RCC 7860 (cell line): ENCODE measurements around the gene SH3BP2.
A peak's percentile ranks its signal among the peaks of the same experiment; 100 is the strongest.
"Not testable (repeated sequence)": the region's sequence is repeated elsewhere in the genome, so short reads cannot be mapped to it uniquely, and the experiment has no call there.

Experiments
- DNase-seq: peaks from one replicate; pipeline ENCODE4 v3.0.0-alpha.2; 2015; ENCODE audit warnings: low spot score
- FAIRE-seq: peaks from 2 replicates; lab custom pipeline; 2012; peaks lifted over from hg19 to GRCh38; lab: Jason Lieb, UNC

Gene SH3BP2

DNA sequence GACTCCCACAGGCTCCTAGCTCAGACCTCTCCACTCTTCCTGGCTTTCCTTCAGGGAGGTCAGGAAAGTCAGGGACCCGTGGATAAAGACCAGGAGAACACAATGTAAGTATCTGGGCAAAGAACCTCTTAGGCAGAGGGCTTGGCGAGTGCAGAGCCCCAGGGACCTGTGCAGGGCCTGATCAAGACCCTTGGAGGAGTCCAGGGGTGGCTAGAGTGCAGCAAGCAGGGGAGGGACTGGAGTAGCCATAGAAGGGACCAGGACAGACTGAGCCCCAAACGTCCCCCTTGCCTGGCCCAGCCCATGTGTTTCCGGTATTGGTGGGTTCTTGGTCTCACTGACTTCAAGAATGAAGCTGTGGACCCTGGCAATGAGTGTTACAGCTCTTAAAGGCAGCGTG, 30.8 kb upstream of the SH3BP2 start:
- no peak for DNase-seq
- no peak for FAIRE-seq

DNA sequence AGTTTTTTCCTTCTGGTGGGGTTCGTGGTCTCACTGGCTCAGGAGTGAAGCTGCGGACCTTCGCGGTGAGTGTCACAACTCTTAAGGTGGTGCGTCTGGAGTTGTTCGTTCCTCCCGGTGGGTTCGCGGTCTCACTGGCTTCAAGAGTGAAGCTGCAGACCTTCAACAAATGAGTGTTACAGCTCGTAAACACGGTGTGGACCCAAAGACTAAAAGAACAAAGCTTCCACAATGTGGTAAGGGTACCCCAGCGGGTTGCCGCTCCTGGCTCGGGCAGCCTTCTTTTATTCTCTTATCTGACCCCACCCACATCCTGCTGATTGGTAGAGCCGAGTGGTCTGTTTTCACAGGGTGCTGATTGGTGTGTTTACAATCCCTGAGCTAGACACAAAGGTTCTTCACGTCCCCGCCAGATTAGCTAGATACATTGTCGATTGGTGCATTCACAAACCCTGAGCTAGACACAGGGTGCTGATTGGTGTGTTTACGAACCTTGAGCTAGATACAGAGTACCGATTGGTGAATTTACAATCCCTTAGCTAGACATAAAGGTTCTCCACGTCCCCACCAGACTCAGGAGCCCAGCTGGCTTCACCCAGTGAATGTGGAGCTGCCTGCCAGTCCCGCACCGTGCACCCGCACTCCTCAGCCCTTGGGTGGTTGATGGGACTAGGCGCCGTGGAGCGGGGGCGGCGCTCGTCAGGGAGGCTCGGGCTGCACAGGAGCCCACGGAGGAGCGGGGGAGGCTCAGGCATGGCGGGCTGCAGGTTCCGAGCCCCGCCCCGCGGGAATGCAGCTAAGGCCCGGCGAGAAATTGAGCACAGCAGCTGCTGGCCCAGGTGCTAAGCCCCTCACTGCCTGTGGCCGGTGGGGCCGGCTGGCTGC, 30.2 kb upstream of the SH3BP2 start:
- DNase-seq, FAIRE-seq: not testable (repeated sequence)

DNA sequence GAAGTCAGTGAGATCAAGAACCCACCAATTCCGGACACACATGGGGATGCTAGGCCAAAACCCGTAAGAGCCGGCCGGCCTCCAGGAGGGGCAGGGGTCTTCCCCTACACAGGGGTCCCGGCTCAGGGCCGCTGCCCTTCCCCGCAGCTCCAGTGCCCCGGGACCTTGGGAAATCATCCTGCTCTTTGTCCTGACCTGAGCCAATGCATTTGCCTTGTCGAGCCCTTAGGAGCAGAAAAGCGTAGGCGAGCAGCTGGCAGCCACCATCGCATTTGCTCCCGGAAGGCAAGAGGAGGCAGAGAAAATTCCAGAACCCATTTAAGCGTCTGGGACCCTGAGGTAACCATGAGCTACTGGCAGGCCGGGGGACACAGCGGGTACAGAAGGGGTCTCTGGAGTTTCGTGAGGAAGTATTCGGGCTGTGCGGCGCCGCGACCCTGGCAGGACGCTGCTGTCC, 29.3 kb upstream of the SH3BP2 start:
- DNase-seq (no peak), FAIRE-seq (no peak)

DNA sequence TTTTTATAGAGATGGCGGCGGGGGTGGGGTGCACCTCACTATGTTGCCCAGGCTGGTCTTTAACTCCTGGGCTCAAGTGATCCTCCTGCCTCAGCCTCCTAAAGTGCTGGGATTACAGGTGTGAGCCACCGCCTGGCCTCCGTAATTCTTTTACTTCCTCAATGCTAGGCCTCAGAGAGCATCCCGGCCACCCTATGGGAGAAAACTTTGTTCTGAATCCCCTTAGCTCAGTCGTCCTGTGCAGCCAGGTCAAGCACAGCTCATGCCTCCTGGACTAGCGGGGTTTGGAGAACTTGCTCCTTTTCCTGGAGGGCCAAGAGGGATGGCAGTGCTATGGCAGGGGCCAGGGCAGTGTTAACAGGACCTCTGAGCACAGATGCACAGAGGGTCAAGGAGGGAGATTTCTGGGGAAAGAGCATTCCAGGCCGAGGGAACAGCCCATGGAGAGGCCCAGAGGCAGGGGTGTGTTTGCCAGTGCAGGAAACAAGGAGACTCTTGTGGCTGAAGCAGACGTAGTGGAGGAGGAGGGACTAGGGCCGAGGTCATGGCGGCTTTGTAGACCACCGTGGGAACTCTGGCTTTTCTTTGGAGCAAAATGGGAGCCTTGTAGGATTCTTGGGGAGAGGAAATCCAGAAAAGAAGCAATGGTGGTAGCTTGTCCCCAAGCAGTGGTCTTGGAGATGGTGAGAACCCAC, 26.9 kb upstream of the SH3BP2 start:
- no peak for DNase-seq
- FAIRE-seq, result no peak

DNA sequence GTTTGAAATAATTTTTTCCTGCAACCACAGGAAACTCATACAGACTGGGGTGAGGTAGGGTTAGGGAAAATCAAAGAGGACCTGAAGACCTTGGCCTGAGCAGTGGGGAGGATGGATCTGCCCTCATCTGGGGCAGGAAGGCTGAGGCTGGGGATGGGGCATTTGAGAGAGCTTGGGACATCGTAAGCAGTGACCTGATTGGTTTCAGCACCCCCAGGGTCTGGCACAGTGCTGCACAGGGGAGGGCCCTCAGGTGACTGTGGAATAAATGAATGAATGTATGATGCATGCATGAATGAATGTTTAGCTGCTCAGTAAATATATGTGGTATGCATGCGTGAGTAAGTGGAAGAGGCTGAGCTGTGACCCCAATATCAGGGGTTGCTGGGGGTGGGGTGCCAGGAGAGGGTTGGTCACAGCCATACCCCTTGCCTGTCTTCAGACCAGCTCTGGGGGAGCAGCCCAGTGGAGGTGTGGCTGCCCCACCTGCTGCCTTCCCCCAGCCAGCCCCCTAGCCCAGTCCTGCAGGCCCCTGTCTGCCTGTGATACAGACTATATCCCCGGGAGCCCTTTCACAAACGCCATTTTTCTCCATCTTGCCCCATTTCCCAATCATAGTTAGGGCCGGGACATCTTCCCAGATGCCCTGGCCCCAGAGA, 25.7 kb upstream of the SH3BP2 start:
- DNase-seq, result no peak
- no peak for FAIRE-seq

DNA sequence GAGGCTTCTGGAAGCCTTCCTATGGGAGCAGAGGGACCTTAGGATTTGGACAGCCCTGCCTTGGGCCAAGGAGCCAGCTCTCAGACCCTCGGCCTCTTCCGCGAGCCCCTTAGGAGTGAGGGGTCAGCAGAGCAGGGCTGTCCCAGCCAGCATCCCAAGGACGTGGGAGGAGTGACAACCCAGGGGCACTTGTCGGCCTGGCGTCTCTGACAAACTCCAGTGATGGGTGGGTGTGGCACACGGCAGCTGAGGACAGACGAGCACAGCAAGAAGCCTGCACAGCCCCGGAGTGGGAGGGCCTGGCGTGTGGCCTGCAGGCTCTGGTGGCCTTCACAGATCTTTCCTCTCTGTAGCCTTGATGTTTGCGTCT, 25.2 kb upstream of the SH3BP2 start:
- no peak for DNase-seq
- no peak for FAIRE-seq

DNA sequence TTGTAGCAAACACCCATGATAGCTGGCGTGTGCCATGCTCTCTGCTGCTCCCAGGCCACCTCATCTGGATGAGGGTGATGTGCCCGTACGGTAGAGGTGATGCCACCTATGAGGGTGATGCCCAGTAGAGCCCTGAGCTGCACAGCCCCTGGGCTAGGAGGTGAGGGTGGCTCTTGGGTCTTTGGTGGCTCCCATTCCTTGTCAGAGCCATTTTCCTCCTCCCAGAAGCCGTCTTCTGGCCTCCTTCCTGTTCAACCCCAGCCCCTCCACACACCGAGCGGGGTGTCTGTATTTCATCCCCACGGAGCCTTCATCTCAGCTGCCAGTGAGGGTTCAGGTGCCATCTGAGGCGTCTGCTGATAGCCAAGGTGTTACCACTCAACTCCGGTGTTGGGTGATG, 24.8 kb upstream of the SH3BP2 start:
- DNase-seq, result no peak
- no peak for FAIRE-seq

DNA sequence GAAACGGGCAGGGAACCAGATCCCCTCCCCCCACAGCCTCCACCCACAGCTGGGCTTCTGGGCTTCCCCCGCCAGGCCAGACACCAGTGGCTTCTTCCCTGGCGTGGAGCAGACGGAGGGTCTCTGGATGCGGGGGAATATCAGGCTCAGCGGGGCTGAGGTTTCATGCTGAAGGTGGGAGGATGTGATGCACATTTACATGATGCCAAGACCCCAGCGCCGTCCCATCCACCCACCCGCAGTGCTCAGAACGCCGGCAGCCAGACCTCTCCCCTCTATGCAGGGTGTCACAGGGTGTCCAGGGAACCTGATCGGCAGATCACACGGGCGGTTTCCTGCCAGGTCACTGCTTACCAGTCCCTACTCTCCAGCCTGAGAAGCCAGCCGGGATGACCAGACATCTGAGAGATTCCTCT, 24.0 kb upstream of the SH3BP2 start:
- FAIRE-seq (no peak), DNase-seq (no peak)

DNA sequence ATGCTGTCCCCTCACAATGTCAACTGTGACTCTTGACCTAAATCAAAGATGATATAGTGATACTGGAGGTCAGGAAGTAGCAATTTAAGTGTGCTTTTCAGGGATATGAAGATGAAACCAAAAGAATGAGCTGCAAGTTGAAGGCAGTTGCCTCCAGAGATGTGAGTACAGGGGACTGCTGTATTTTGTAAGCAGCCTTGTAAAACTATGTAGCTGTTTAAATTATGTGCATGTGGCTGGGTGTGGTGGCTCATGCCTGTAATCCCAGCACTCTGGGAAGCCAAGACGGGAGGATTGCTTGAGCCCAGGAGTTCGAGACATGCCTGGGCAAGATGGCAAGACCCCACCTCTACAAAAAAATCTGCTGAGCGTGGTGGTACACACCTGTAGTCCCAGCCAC, 21.6 kb upstream of the SH3BP2 start:
- DNase-seq (no peak), FAIRE-seq (no peak)

DNA sequence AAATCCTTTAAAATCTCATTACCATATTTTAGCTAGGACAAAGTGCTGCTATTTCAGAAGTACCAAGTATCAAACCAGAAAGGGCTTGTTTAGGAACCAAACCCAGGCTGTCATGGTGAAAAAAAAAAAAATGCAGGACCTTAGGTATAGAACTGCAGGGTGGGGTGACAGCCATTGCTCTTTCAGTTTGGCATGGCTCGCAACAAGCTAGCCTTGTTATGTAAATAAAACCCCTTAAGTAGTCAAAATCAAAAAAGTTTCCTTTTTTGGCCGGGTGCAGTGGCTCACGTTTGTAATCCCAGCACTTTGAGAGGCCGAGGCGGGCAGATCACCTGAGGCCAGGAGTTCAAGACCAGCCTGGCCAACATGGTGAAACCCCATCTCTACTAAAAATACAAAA, 12.2 kb upstream of the SH3BP2 start:
- not testable (repeated sequence) for DNase-seq, FAIRE-seq

DNA sequence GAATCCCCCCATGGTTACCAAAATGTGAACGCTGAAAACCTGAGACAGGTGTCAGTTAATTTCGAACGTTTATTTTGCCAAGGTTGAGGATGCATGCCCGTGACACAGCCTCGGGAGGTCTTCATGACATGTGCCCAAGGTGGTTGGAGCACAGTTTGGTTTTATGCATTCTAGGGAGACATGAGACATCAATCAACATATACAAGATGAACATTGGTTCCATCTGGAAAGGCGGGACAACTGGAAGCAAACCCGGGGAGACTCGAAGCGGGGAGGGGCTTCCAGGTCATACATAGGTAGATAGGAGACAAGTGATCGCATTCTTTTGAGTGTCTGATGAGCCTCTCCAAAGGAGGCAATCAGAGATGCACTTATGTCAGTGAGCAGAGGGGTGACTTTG, 11.0 kb upstream of the SH3BP2 start:
- DNase-seq, result no peak
- no peak for FAIRE-seq

DNA sequence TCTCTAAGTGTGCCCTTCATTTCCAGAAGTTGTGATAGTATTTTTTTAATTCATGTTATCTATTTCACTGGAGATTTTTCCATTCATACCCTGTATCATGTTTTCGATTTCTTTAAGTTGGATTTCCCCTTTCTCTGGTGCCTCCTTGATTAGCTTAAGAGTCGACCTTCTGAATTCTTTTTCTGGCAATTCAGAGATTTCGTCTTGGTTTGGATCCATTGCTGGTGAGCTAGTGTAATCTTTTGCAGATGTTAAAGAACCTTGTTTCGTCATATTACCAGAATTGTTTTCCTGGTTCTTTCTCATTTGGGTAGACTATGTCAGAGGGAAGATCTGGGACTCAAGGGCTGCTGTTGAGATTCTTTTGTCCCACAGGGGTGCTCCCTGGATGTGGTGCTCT, 9.1 kb upstream of the SH3BP2 start:
- FAIRE-seq (no peak), DNase-seq (no peak)

DNA sequence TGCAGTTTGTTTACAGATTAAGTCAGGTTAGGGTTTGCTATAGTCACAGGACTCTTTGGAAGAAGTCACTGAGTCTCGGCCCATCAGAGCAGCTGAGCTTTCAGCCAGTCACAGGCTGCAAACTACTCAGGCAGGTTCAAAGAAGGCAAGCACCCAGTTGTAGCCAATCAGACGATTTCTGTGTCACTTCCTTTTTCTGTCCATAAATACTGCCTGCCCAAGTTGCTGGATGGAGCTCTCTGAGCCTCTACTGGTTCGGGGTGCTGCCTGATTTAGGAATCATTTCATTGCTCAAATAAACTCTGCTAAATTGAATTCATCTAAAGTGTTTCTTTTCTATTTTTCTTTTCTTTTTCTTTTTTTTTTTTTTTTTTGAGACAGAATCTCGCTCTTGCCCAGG, 7.3 kb upstream of the SH3BP2 start:
- DNase-seq, result no peak
- no peak for FAIRE-seq

DNA sequence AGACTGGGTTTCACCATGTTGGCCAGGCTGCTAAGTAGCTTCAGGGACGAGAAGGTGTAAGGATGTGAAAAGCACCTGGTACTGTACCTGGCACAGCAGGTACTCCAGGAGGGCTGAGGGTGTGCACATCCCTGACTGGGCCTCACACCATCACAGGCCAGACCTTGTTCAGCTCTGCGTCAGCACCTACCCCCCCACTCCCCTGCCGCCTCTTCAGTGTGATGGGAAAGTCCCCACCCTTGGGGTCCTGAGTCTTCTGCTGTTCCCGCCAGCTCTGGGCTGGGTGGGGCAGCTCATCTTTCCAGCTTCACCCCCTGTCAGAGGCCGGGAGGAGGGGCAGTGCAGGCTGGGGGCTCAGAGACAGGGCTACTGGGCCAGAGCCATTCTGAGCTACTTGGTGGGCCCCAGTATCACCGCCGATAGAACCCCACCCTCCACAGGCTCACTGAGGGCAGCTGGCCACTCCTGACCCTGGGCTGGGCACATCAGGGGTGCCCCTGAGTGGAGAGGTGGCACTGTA, 6.7 kb upstream of the SH3BP2 start:
- no peak for FAIRE-seq
- DNase-seq, result no peak

DNA sequence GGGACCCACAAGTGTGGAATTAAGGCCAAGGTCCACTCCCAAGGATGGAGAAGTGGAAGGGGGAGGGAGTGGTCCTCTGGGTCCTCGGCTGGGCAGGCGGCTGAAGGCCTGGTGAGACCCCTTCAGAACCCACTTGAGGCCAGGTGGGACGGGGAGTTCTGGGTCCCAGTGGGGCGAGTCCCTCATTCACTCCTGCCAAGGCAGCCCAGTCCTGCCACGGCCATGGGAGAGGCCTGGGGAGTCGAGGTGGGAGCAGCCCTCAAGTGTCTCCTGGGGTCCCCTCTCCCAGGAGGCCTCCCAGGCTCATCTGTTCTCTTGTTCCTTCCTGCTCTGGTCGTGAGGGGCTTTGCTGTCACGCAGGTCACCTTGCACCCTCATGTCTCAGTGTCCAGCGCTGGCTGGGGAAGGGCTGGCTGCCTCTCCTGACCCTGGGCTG, 6.1 kb upstream of the SH3BP2 start:
- DNase-seq (no peak), FAIRE-seq (no peak)

DNA sequence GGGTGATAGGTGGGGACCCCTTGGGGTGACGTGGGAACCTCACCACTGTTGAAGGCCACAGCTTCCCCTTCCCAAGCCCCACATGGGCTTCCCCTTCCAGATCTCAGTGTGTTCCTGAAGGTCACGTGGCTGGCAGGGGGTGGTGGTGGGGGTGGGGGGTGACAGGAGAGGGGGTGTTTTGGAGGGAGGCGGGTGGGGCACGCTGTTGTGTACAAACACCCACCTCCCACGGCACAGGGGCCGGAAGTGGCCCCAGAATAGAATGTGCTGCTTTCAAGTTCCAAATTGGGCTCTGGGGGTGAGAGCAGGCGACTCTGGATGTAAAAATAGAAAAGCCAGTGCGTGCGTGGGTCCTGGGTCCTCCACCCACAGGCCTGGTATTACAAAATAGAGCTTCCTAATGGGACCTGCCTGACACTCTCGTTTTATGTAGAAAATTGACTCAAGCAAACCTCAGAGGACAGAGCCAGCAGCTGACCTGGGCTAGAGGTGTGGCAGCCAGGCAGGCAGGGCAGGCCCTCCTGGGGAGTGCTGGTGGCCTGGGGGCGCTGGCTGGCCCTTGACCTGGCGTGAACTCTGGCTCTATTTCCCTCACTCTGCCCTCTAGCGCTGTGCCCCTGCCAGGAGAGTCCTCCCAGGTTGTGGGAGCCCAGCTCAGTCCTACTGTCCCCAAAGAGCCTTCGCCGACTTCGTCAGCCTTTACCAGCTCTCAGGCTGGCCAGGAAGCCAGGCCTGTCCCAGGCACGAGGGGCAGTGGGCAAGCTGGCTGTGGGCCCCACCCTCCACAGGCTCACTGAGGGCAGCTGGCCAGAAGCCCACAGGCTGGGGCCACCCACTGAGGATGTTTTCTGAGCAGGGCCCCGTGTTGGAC, 5.4 kb upstream of the SH3BP2 start:
- DNase-seq (no peak), FAIRE-seq (no peak)

DNA sequence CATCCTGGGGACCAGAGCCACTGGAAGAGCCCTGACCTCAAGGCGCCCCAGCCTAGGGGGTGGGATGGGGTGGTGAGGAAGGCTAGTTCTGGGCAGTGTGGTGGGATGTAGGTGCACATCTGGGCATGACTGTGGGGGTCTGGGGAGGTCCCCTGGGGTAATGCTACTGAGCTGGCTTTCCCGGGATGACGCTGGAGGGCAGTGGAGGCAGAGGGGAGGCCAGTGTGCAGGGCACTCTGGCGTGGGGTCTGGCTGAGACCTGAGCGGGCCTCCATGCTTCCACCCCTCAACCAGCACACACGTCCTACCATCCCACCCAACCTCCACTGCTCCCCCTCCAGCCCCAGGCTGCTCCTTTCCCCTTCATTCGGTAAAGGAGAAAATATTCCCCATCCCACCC, 4.8 kb upstream of the SH3BP2 start:
- DNase-seq (no peak), FAIRE-seq (no peak)

DNA sequence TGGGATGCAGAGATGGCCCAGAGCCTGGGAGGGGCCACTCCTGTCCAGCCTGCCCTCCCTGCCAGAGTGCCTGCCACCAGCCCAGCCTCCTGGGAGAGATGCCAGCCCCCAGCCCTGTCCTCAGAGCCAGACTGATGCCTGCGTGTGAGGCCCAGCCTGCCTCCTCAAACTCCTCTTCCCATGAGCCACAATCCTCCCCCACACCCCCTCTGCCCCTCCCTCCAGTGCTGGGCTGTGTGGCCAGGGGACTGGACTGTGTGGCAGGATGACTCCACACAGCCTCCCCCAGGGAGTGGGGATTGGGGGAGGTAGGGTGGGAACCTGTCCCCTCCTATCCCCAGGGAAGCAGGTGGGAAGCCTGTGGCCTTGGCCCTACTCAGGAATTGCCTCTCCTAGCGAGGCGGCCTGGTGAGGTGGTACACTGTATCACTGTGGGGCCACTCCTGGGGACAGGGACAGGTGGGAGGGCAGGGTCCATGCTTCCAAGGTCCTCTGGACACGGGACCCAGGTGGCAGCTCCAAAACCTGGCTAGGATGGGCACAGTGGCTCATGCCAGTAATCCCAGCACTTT, 4.3 kb upstream of the SH3BP2 start:
- DNase-seq (peak; percentile 34), FAIRE-seq (no peak)

DNA sequence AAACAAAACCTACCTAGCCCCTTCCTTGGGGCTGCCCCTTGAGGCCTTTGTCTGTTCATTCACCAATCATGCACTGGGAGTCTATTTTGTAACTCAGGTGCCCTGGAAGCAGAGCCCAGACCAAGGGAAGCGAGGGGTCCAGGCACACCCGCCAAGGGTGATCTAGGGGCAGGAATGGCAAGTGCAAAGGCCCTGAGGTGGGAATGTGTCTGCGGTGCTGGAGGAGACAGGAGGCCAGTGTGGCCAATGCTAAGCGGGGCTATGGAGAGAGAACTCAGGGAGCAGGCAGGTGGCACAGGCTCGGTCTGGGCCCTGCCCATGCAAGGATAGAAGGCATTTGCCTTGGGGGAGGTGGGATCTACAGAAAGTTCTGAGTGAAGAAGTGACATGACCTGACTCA, 3.5 kb upstream of the SH3BP2 start:
- DNase-seq (no peak), FAIRE-seq (no peak)
